A673 (cell line): Measurements from ENCODE around the gene TMEM213. TPM values are rescaled to one million over a fixed set of nuclear protein-coding genes. Genes with fewer than 3 reads are reported as not detected.

Experiments
- BruUV-seq: library from RNA; stranded (reverse); fragments of 400-500 nt; replicated peaks from 2 replicates; lab custom pipeline; 2021; lab: Mats Ljungman, UMichigan
- CTCF ChIA-PET: fragments of 300-600 bp; sonication (Branson Sonifier 250); formaldehyde crosslinking; loops from one replicate; lab custom pipeline; 2022; ENCODE audit warnings: antibody characterized with exemption; lab: Charles Lee
- POLR2A ChIA-PET: fragments of 300-600 bp; sonication (Branson Sonifier 250); formaldehyde crosslinking; loops from one replicate; lab custom pipeline; 2022; ENCODE audit warnings: antibody characterized with exemption; ENCODE audit not compliant: low non-redundant PET; lab: Charles Lee
- DNase-seq: peaks from one replicate; pipeline ENCODE4 v3.0.0-alpha.2; 2015; ENCODE audit warnings: low spot score
- H3K27ac ChIP-seq: fragments of 200-600 bp; sonication (generic); 2 replicates; pipeline ENCODE4 v1.5.1; 2016; ENCODE audit warnings: mixed run types, low read depth, mild to moderate bottlenecking, mixed read lengths, antibody characterized with exemption, low read length; ENCODE audit not compliant: poor library complexity, severe bottlenecking
- H3K27me3 ChIP-seq: fragments of 200-600 bp; sonication (generic); replicated peaks from 2 replicates; pipeline ENCODE4 v1.6.1; 2017; ENCODE audit warnings: mixed run types, low read depth, mild to moderate bottlenecking, mixed read lengths, antibody characterized with exemption, low read length; ENCODE audit not compliant: insufficient read depth, poor library complexity
- H3K36me3 ChIP-seq: fragments of 200-600 bp; sonication (generic); 2 replicates; pipeline ENCODE4 v1.6.1; 2016; ENCODE audit warnings: mixed run types, mild to moderate bottlenecking, mixed read lengths, antibody characterized with exemption, low read length; ENCODE audit not compliant: insufficient read depth, poor library complexity, severe bottlenecking
- H3K4me1 ChIP-seq: fragments of 200-600 bp; sonication (generic); 2 replicates; pipeline ENCODE4 v1.6.1; 2017; ENCODE audit warnings: mixed run types, mild to moderate bottlenecking, mixed read lengths, antibody characterized with exemption, low read length; ENCODE audit not compliant: insufficient read depth, poor library complexity, severe bottlenecking
- H3K4me3 ChIP-seq: fragments of 200-600 bp; sonication (generic); 2 replicates; pipeline ENCODE4 v1.5.1; 2016; ENCODE audit warnings: low read depth, mixed run types, mild to moderate bottlenecking, mixed read lengths, low read length; ENCODE audit not compliant: poor library complexity, severe bottlenecking
- H3K9me3 ChIP-seq: fragments of 200-600 bp; sonication (generic); 2 replicates; pipeline ENCODE4 v1.6.1; 2016; ENCODE audit warnings: mixed run types, low read depth, mild to moderate bottlenecking, mixed read lengths, antibody characterized with exemption, low read length; ENCODE audit not compliant: poor library complexity, severe bottlenecking
- EZH2 ChIP-seq: fragments of 200-600 bp; sonication (generic); IDR thresholded peaks from 2 replicates; pipeline ENCODE4 v1.6.1; 2017; ENCODE audit warnings: borderline replicate concordance, low read depth, mild to moderate bottlenecking, mixed read lengths, antibody characterized with exemption, low read length; ENCODE audit not compliant: poor library complexity, severe bottlenecking
- intact Hi-C: fragments of 100-400 bp; cut with micrococcal nuclease; formaldehyde crosslinking; loops from one replicate; pipeline ENCODE4 v1.10.0; 2022; ENCODE audit not compliant: unreplicated experiment
- total RNA-seq: library from RNA; stranded (reverse); gene quantifications from 2 replicates; pipeline ENCODE4 v1.2.3, GENCODE V29; 2021
- TF ChIP-seq, protein P1 (sequence below): fragments of 300-800, 200-600 bp; sonication (generic); conservative IDR thresholded peaks from 2 replicates; pipeline ENCODE4 v1.5.1; 2017; ENCODE audit warnings: low read depth, mild to moderate bottlenecking, antibody characterized with exemption, low read length, moderate library complexity, mixed read lengths

The TMEM213 gene
- total RNA-seq, 1 experiment from 2014 or later: not detected

DNA sequence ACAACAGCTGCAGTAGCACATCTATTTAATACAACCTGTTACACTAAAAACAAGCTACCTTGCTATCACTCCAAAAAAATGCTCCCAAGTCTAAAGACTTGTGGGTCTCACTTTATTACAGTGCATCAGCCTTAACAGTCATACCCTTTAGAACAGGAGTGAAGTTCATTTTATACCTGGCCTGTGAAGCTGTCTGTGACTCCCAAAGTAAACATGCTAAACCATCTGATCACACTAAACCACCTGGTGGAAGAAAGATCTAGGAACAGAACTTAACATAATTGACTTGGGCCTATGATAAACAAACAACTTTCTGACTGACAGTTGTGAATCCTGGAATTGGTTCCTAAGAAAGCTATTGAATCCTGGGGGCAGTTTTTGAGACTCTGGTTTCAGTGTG lies 81.1 kb downstream of the TMEM213 start:
- DNase-seq: no peak
- no peak overlapping the region for H3K4me3 ChIP-seq
- no peaks in the 10 kb centered on the region for H3K27me3 ChIP-seq
- H3K4me1 ChIP-seq: no peaks in the 10 kb centered on the region
- intact Hi-C loops: no loop called here
- no TSS peak for BruUV-seq
- H3K27ac ChIP-seq: no peak overlapping the region
- H3K36me3 ChIP-seq: no peaks in the 10 kb centered on the region
- H3K9me3 ChIP-seq: no peaks in the 10 kb centered on the region
- TF ChIP-seq, protein P1, sequence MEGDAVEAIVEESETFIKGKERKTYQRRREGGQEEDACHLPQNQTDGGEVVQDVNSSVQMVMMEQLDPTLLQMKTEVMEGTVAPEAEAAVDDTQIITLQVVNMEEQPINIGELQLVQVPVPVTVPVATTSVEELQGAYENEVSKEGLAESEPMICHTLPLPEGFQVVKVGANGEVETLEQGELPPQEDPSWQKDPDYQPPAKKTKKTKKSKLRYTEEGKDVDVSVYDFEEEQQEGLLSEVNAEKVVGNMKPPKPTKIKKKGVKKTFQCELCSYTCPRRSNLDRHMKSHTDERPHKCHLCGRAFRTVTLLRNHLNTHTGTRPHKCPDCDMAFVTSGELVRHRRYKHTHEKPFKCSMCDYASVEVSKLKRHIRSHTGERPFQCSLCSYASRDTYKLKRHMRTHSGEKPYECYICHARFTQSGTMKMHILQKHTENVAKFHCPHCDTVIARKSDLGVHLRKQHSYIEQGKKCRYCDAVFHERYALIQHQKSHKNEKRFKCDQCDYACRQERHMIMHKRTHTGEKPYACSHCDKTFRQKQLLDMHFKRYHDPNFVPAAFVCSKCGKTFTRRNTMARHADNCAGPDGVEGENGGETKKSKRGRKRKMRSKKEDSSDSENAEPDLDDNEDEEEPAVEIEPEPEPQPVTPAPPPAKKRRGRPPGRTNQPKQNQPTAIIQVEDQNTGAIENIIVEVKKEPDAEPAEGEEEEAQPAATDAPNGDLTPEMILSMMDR: no peak
- TF ChIP-seq EZH2: no peak
- ChIA-PET CTCF (no interaction called here), POLR2A (no interaction called here)

DNA sequence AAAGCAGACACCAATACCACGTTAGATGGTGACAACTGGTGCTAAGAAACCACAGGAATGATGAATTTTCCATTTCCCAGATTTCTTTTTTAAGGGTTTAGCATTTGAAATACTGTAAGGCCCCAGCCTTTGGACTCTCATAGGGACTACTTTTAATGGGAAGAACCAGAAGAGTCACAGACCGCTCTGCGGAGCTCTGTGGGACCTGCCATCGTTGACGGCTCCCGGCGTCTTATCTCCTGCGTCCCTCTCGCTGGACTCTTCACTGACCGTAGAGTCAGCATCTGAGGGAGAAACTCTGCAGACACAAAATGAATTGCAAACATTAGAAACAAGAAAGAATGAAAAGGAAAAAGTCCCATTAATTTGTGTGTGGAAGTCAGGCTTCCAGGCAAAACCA lies 81.6 kb downstream of the TMEM213 start:
- H3K4me3 ChIP-seq: no peak overlapping the region
- intact Hi-C loops: no loop called here
- H3K27me3 ChIP-seq: no peaks in the 10 kb centered on the region
- no peaks in the 10 kb centered on the region for H3K4me1 ChIP-seq
- H3K36me3 ChIP-seq: no peaks in the 10 kb centered on the region
- ChIA-PET CTCF (no interaction called here), POLR2A (no interaction called here)
- no TSS peak for BruUV-seq
- TF ChIP-seq, protein P1: no peak
- no peak for TF ChIP-seq EZH2
- no peaks in the 10 kb centered on the region for H3K9me3 ChIP-seq
- H3K27ac ChIP-seq: no peak overlapping the region
- no peak for DNase-seq

- CTCF ChIA-PET: no interaction called here
- no TSS peak for BruUV-seq
- Histone ChIP-seq H3K36me3 (no peaks in the 10 kb centered on the region), H3K27ac (no peak overlapping the region), H3K4me3 (no peak overlapping the region), H3K4me1 (no peaks in the 10 kb centered on the region), H3K9me3 (no peaks in the 10 kb centered on the region), H3K27me3 (no peaks in the 10 kb centered on the region)
- POLR2A ChIA-PET: no interaction called here
- no peak for DNase-seq
- TF ChIP-seq EZH2: no peak
- TF ChIP-seq, protein P1: no peak
- intact Hi-C loops: no loop called here
Observed at GRCh38 chr7:138880881-138881578, 83.2 kb downstream of the TMEM213 start.
